HG03460 (cell line): ENCODE results near the gene TMTC2.

Source experiments
- ATAC-seq: cut with Tn5 transposase; IDR thresholded peaks from one replicate; pipeline ENCODE4 v1.9.1; 2021; ENCODE audit not compliant: unreplicated experiment

Gene TMTC2

DNA sequence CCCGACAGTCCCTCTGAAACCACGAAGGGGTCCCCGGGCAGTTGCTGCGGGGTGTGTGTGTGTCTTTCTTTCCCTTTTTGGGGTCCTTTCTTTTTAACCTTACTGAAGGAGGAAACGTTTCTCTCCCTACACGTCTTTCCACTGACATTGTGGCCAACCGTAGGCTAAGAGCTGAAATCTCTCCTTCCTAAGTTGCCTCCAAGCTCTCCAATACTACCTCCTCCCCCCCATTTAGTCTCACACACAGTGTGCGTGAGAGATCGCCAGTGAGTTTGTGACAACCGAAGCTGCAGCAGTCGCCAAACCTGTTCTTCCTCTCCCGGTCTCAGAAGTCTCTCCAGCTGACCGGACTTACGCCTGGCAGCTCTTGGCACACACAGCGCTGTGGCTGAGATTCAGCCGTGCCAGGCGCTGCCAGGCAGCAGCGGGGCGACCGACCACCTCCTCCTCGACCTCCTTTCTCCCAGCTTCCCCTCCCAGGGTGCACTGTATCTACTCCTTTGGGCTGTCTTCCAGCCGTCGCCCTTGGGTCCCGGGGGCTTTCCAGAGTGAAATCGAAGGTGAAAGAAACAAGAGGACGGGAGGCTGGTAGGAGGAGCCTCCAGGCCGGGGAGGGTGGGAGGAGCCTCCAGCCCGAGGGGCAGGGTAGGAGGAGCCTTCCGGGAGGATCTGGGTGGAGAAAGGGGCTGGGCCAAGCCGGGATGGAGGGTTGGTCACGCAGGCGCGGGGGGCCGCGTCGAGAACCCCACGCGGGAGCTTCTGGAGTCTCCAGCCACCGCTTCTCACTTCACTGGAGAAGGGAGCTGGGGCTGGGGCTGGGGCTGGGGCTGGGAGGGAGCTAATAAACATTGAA lies at the start of gene TMTC2:
Gene TMTC2 (plus strand): TSS at position 739 of the 853 bp plus-strand sequence.
- ATAC-seq: peak; percentile 84

DNA sequence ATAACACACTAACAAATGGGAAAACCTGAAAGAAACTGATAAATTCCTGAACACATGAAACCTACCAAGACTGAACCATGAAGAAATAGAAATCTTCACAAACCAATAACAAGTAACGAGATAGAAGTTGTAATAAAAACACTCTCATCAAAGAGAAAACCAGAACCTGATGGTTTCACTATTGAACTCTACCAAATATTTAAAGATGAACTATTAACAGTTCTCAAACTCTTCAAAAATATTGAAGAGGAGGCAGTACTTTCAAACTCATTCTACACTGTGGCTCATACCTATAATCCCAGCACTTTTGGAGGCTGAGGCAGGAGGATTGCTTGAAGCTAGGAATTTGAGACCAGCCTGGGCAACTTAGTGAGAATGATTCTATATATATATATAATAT lies 48.4 kb upstream of the TMTC2 start:
- no peak for ATAC-seq

DNA sequence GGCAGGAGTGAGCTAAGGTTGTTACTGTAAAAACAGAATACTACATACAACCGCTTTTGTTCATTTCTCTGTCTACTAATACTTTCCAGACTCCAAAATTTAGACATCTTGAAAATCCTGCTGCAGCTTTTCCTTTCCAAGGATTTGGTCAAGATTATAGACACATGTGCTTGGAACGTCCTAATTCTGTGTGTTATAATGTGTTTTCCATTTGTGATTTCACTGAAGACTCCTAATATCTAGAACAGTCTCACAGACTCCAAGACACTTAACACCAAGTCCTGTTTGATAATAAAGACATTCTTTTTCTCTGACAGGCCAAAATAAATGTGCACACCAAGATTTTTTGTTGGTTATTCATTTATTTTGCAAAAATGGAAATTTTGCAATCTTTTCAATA lies 41.8 kb upstream of the TMTC2 start:
- ATAC-seq: no peak

DNA sequence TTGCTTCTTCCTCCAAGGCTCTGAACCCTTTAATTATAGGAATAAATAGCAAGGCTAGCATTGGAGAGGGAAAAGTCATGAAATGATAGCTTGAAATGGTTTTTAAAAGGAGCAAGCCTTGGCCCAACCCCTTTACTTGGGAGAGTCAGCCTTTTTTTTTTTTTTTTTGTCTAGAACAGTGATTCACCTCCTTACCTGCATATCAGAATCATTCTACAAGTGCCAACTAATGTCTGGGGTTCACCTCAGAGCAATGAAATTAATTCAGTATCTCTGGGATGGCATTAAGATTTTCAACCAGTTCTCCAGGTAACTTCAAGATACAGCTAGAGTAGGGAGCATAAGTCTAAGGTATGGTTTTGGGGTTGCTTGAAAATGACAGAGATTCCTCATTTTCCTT lies 41.3 kb upstream of the TMTC2 start:
- no peak for ATAC-seq

DNA sequence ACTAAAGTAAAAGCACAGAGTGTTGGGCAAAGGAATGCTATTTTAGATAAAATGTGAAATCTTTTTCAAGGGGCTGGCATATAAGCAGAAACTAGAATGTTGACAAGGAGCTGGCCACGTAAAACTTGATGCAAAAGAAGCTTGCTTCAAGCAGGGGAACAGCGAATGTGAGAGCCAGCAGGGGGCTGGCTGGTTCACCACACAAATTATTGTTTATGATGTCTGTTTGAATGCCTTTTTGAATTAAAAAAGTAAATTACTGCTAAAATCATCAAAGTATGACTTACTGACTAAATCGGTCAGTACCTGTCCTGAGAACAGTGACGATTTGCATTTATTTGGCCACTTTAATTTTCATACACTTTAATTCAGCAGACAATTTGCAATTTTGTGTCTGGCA lies 38.9 kb upstream of the TMTC2 start:
- ATAC-seq: no peak

DNA sequence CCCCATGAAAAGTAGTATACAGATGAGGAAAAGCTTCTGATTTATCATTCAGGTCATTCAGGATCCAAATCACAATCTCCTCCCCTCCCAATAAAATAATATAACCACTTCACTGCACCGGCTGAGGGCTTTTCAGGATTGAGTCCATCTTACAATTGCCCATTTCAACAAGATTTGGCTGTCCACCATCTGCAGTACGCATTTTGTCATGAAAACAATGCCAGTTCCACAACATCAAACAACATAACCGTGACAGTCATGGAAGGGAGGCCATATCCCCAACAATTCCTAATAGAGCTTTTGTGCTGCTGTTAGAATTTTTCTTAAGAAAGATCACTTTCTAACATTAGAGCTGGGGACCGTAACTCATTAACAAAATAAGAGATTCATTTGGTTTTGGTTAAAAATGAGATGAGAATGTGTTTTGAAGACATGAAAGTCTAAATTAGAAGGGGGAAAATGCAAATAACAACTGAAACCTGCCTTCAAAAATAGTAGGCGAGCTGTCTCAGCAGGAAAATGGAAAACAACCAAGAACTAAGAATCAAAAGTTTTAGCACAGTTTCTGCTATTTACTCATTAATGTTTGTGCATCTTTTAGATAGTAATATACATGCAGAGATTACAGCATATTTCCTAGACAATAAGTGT lies 38.3 kb upstream of the TMTC2 start:
- ATAC-seq: peak; percentile 40

DNA sequence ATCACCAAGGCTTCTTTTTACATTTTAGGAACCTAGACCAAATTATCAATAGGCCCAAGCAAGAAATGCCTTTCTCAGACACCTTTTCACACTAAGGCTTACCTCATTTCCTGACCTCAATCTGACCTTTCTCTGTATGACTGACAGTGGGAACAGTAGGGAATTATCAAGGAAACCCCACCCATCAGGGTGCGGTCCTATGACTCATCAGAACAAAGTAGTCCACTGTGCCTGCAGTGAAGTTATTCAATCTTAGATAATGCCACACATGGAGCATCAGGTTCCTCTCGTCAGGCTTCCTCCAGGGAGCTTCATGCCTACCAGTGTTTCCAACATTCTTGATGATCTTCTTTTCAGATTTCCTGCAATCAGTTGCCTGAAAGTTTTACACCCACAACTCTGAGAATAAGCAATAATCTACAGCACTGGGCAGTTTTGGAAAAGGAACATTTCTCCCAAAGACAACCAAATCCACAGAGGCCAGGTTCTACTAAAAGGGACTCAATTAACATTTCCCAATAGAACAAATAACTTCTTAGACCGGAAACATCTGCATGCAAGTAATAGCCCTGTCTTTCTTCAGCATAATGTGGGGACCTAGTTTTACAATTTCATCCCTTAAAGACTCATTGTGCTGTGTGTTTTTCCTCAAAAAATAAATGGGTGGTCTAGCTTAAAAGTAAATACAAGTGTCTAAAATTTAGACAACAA lies 35.9 kb upstream of the TMTC2 start:
- ATAC-seq: peak; percentile 87

DNA sequence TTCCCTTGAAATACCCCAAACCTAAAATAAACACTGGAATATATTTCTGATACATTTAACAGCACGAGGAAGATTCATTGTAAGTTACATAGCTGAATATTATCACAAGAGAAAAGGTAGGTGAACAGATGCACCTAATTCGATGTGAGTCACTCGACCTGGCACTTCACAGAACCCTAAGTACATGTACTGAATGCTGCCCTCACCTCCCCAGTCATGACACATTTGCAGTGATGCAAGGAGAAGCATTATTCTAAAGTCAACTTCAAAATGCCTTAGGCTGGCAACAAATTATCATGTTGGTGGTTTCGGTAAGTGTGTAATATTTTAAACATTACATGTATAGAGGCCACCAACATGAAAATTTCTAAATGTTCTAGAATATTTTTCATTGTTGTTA lies 35.2 kb upstream of the TMTC2 start:
- ATAC-seq: no peak

DNA sequence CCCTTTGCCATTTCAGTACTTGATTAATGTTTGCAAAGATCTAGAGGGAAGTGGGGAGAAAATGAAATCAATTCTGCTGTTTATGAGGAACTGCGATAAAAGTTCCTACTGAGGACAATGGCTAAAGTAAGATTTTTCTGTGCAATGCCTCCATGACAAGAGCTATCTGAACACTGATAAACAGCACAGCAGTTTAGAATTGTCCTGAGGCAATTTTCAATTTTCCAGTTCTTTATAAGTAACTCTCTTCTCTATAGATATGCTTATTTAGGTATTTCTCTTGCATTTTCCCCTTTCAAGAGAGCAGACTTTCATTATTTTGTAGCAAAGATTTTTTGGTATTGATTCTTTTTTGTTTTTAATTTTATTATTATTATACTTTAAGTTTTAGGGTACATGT lies 34.6 kb upstream of the TMTC2 start:
- ATAC-seq: no peak

DNA sequence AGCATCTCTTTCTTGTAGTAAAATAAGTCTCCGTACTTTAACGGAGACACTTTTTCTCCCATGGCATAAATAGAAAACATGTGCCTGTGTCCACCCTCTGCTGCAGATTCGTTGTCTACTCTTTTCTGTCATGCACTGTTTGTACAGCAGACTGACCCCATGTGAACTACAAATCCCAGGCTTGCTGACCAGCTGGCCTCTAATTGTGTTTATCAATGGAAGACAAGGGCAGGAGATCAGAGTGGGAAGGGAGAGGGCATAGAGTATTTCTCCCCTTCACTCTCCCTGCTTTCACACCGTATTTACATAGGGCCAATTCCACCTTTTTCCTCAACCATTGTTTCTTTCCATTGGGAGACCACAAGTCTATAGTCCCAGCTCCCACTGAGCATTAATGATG lies 31.0 kb upstream of the TMTC2 start:
- ATAC-seq: no peak

DNA sequence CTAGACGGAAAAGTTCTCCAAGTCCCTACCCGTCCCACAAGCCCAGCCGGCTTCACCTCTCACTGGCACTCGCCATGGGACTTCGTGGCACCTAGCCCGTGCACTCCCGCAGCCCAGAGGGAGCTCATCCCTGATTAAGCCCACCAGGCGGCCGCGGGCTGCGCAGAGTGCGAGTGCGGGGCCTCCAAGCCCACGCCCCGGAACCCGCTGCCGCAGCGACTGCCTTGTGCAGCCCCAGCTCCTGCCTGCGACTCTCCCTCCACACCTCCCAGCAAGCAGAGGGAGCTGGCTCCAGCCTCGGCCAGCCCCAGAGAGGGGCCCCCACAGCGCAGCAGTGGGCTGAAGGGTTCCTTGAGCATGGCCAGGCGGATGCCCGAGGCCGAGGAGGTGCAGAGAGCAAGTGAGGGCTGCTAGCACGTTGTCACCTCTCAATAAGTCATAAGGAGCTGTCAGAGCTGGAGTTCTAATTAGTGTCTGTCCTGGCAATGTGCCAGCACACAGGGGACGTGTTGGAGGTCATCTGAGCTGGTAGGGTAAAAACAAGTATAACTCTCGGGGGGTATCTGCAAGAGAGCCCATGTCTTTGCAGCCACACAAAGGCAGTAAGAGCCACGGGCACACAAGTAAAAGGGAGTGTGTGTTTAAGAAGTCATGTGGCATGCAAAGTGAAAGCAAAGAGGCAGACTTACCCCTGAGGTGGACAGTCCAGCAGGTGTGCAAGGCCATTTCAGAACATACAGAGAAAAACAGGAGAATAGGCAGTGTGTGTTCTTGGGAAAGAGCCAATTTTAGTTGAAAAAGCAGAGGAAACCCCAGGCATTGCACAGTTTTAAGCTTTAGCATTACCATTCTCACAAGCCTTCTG lies 27.1 kb upstream of the TMTC2 start:
- ATAC-seq: no peak

DNA sequence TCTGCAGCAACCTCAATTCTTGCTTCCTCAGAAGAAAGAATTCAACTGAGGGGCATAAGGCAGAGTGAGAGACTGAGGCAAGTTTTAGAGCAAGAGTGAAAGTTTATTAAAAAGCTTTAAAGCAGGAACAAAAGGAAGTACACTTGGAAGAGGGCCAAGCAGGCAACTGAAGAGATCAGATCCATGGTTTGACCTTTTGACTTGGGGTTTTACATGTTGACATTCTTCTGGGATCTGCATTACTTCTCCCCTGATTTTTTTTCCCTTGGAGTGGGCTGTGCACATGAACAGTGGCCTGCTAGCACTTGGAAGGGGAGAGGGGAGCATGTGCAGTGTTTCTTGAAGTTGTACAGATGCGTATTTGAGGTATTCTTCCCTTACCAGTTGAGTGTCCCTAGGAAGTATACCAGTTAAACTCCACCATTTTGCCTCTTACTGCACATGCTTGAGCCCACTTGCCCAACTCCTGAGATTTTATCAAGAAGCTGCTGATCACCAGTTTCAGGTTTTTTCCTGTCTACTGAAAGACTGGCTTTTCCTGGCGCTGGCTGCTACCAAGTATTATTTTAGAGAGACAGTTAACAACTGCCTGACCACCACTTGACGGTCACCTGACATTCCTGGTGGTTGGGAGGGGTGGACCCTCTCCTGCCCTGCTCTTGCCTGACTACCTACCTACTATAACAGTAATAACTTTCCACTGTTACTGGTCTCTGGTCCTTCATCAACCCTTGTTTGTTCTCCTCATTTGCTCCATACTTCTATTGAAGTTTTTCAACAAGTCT lies 26.0 kb upstream of the TMTC2 start:
- no peak for ATAC-seq

DNA sequence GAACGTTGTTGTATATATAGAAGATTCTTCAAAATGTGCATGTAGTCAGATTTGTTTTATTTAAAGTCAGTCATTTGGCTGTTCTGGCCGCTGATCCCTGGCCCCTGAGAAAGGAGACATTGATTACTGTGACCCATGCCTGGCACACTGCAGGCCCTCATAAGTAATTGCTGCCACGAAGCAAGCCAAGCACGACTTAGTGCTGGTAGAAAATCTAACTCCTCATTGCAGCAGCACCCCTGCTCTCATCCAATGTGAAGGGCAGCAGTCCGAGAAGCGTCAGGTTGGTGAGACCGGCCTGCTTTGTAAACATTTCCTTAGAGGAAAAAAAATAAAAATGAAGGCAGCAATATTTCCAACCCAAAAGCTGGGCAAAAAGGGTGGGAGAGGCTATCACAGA lies 22.8 kb upstream of the TMTC2 start:
- no peak for ATAC-seq

DNA sequence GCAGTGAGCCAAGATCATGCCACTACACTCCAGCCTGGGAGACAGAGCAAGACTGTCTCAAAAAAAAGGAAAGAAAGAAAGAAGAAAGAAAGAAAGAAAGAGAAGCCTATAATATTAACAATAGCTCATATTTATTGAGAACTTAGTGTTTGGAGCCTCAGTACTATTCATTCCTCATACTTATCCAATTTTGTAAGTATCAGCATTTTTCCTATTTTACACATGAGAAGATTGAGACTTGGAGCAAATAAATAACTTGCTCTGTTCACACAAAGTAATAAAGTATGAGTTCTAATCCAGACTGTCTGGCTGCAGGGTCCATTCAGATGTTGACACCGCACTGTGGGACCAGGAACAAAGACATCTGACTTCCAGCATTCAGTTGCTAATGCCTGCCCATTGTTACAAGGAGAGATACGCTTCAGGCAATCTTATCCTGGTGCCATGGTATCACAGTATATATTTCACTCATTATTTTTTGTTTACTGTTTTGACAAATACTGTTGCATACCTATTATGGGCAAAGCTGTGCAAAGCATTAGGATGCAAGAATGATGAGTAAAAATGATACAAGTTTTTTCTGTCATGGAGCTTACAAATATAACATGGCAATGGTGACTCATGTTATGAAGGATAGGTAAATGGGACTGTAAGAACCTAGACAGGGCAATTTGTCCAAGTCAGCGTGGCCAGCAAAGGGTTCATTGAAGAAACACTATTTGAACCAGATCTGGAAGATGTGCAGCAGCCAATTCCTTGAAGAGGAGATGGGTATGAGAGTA lies 21.4 kb upstream of the TMTC2 start:
- no peak for ATAC-seq

DNA sequence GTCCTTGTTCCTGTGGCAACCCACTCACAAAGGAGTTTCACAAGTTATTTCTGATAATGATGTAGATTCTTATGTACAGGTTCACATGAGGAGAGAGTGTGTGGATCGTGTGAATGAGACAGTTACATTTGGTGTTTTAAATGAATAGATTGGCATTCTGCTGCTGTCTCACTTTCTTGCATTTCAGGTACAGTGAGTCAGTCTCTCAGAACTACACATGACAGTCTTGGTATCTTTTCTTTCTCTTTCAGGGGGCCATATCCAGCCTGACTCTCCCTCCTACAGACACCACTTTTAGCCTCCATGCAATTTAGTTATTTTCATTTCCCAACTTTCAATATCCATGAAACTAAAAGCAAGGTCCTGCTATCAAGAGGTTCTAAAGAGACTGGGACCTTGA lies 19.9 kb upstream of the TMTC2 start:
- ATAC-seq: no peak

DNA sequence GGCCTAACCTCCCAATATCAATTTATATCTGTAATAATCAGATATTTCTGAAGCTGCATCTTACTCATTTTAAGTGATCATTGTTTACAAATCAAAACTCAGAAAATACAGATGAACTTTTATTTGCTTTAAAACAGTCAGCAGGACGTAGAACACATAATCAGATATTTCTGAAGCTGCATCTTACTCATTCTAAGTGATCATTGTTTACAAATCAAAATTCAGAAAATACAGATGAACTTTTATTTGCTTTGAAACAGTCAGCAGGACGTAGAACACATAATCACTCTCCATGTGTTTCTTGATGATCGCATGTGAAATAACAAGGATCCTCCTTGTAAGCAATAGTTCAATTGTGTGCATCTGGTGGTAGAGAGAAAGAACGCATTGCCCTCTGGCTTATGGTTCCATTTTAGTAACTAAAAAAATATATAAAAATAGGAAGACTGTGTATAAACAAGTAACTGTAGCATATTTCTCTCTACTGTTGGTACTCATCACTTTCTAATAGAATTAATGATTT lies 15.0 kb upstream of the TMTC2 start:
- ATAC-seq: no peak

DNA sequence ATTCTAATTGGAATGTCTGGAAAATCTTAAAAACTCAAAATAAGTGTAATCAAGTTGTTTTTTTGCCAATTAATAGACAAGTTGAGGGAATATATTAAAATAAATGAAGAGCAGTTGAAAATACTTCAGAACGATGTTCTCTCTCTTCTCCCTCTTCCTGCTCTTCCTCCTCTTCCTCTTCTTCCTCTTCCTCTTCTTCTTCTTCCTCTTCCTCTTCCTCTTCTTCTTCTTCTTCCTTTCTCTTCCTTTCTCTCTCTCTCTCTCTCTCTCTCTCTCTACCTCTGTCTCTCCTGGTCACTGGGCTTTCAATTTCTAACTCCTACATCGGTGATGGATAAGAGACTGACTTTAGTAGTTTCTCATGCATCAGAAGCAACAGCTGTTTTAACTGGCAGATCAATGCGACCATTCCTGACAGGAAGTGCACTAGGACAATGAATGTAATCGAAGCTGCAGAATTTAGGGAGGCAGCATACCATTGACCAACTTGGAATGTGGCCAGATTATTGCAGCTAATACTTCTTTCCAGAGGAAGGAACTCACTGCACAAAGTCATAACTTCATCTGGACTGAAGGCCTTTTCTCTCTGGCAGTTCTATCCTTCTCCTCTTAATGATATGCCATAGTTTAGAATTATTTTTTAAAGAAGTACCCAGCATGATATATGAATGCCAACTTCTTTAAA lies 13.8 kb upstream of the TMTC2 start:
- no peak for ATAC-seq

DNA sequence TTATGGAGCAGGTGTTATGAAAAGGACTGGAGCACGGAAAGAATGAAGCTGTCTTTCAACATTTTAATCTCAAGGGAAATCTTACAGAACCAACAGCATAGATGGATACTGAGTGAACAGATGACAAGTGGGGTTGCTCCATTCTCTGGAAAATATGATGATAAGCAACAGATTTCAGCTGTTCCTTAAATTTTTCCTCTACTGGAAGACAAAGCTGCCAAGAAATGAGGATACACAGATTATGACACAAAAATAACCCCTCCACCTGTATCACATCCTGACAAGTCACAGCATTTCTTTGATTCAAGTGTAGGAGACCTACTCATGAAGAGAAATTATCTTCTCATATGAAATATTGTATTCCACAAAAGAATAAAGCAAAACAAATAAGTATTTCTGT lies 13.0 kb upstream of the TMTC2 start:
- no peak for ATAC-seq

DNA sequence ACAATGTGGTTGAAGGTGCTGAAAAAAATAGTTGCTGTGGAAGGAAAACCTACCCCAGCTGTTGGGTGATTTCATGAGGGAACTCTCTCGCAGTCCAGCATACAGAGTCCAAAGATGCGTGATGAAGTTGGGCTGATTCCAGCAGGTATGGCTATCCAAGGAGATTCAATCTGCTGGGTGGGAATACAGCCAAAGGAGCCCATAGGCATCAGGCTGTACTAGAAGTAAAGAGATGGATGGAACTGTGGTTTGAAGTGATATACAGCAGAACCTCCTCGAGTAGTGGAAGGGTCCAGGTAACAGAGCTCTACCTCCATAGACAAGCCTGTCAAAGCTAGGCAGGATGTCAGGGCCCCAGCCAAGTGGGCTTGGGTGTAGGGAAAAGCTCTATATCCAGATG lies 11.5 kb upstream of the TMTC2 start:
- no peak for ATAC-seq
